ENCODE results near the gene NCK2.

DNA sequence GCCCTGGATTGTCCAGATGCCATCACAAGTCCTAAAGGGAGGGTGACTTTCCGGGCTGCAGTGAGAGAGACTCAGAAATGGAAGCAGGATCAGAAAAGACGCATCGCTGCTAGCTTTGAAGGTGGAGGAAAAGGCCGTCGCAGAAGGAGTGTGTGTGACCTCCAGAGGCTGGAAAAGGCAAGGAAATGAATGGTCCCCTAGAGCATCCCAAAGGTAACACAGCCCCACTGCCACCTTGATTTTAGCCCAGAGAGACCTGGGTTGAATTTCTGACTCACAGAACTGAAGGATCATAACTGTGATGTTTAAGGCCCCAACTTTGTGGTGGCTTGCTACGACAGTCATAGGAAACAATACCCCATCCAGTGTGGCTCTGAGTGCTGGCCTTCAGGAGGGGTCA lies 8.6 kb upstream of the NCK2 start:
- TF ChIP-seq, protein P1, sequence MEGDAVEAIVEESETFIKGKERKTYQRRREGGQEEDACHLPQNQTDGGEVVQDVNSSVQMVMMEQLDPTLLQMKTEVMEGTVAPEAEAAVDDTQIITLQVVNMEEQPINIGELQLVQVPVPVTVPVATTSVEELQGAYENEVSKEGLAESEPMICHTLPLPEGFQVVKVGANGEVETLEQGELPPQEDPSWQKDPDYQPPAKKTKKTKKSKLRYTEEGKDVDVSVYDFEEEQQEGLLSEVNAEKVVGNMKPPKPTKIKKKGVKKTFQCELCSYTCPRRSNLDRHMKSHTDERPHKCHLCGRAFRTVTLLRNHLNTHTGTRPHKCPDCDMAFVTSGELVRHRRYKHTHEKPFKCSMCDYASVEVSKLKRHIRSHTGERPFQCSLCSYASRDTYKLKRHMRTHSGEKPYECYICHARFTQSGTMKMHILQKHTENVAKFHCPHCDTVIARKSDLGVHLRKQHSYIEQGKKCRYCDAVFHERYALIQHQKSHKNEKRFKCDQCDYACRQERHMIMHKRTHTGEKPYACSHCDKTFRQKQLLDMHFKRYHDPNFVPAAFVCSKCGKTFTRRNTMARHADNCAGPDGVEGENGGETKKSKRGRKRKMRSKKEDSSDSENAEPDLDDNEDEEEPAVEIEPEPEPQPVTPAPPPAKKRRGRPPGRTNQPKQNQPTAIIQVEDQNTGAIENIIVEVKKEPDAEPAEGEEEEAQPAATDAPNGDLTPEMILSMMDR (conservative IDR thresholded peaks at IDR 0.05 in 1 of 2, IDR thresholded peaks at IDR 0.05 in 1 of 2; ENCODE audit: extremely low read depth in 1 of 2, insufficient read depth in 1 of 2, low read depth in 1 of 2, low read length in 2 of 2): no peak
- TF ChIP-seq EZH2 (IDR thresholded peaks at IDR 0.05; ENCODE audit: borderline replicate concordance, low read length): no peak
